Pancreas (tissue), 10 donors: Measurements from ENCODE around the gene GGN. TPM values are rescaled to one million over a fixed set of nuclear protein-coding genes. Genes with fewer than 3 reads are reported as not detected.
A peak's percentile ranks its signal among the peaks of the same experiment; 100 is the strongest.

Source experiments
- ATAC-seq, 4 donors: fragments of 200-7000 bp; cut with Tn5 transposase; one replicate each; pipeline versions ENCODE4 v1.8.0 to v1.9.1; 2020; ENCODE audit warnings: mild to moderate bottlenecking in 4 of 4, moderate library complexity in 4 of 4
- DNase-seq, 6 donors: peaks; one replicate each; pipeline ENCODE4 v3.0.0-alpha.2; 2020
- FAIRE-seq: peaks from 2 replicates; lab custom pipeline; 2012; peaks lifted over from hg19 to GRCh38; lab: Jason Lieb, UNC
- H3K27ac ChIP-seq, 4 donors: fragments of 200-600 bp; sonication (generic); 1 replicate in 3 of 4; 2 replicates in 1 of 4; pipeline versions ENCODE4 v1.5.0 to v1.8.0; 2020
- H3K27me3 ChIP-seq, 4 donors: fragments of 200-600 bp; one replicate each; pipeline ENCODE4 v1.8.0; 2021
- H3K36me3 ChIP-seq, 3 donors: fragments of 200-600 bp; sonication (generic) in 1 of 3; one replicate each; pipeline versions ENCODE4 v1.5.0 to v1.8.0; 2020 to 2021
- H3K4me1 ChIP-seq, 3 donors: fragments of 200-600 bp; one replicate each; pipeline ENCODE4 v1.8.0; 2021
- H3K4me3 ChIP-seq, 4 donors: fragments of 200-600 bp; sonication (generic) in 2 of 4; one replicate each; pipeline versions ENCODE4 v1.5.0 to v1.8.0; 2020 to 2021
- H3K9me3 ChIP-seq, 4 donors: fragments of 200-600 bp; one replicate each; pipeline ENCODE4 v1.8.0; 2021
- CTCF ChIP-seq, 4 donors: fragments of 200-600 bp; sonication (generic) in 3 of 4; IDR thresholded peaks; one replicate each; pipeline versions ENCODE4 v1.5.0 to v1.8.0; 2021; ENCODE audit warnings: antibody characterized with exemption in 4 of 4
- WGBS, 2 donors: extraction: QIAGEN DNeasy Blood & Tissue Kit; methylation state at CpG; one replicate each; pipeline ENCODE4 v1.1.7; 2013; 5-methylcytosine and 5-hydroxymethylcytosine counted together
- intact Hi-C, 3 donors: fragments of 100-400 bp; cut with DNase I; formaldehyde crosslinking; loops; one replicate each; pipeline versions ENCODE4 v1.11.1 to v1.14.2; 2022
- polyA plus RNA-seq, 2 donors: library from polyadenylated mRNA; stranded (reverse); fragments of 200-250 nt; gene quantifications; one replicate each; pipeline ENCODE4 v1.2.3, GENCODE V29; 2013
- total RNA-seq, 6 donors: library from RNA; stranded (reverse); fragmentation: NEBNext Ultra II Directional in 4 of 6; extraction: Animal tissue kit (Norgen Biotek cat#: 25700) in 4 of 6; gene quantifications; one replicate each; pipeline versions ENCODE4 v1.2.1 to v1.2.4, GENCODE V29; 2021 to 2023
- donor health status: healthy with polysubstance abuse.
- donor health status: DM: no; HTN: no; CAD: no; lungs with moderate emphysema.
- donor health status: DM: no; HTN: no; CAD: no.
- donor health status: control.
- donor health status: control.
- donor health status: Bipolar disorder and iron deficiency.
- donor health status: DM: yes; HTN: yes; CAD: no.
- donor health status: DM: no; HTN: no; CAD: no.
- donor health status: DM: no; HTN: no; CAD: no.
- donor health status: DM: yes; HTN: yes; CAD: no.

GGN gene
- total and polyA plus RNA-seq, 8 donors: 0.23 to 2.2 (median 0.29) TPM; not detected in 2

- 38 to 64% methylated on average over 1 of the region's 1 CpG for WGBS, 2 donors
- no peak for TF ChIP-seq CTCF (IDR thresholded peaks at IDR 0.05)
- H3K27ac ChIP-seq: no peak overlapping the region
- no peaks in the 10 kb centered on the region for H3K9me3 ChIP-seq
- intact Hi-C loops: no loop called here
- no peak overlapping the region for H3K4me3 ChIP-seq
- no peak for ATAC-seq
- FAIRE-seq: no peak
- no peaks in the 10 kb centered on the region for H3K36me3 ChIP-seq
- peaks cover 0 to 2% (median 0%) of the 10 kb centered on the region in 3 donors for H3K4me1 ChIP-seq
- H3K27me3 ChIP-seq: peaks cover 0 to 8% (median 0%) of the 10 kb centered on the region in 4 donors
- DNase-seq: no peak
Observed at GRCh38 chr19:38399537-38399936, 11.7 kb upstream of the GGN start.

- Histone ChIP-seq H3K27ac (no peak overlapping the region), H3K27me3 (peaks cover 0 to 8% (median 0%) of the 10 kb centered on the region in 4 donors), H3K4me1 (peaks cover 0 to 2% (median 0%) of the 10 kb centered on the region in 3 donors), H3K36me3 (no peaks in the 10 kb centered on the region), H3K9me3 (no peaks in the 10 kb centered on the region), H3K4me3 (no peak overlapping the region)
- 30 to 44% methylated on average over 9 of the region's 9 CpGs for WGBS, 2 donors
- TF ChIP-seq CTCF (IDR thresholded peaks at IDR 0.05): no peak
- FAIRE-seq (no peak), DNase-seq (no peak), ATAC-seq (no peak)
- intact Hi-C loops: no loop called here
Observed at GRCh38 chr19:38399081-38399480, 11.2 kb upstream of the GGN start.

- no peak for DNase-seq
Observed at GRCh38 chr19:38395381-38396114, 7.7 kb upstream of the GGN start.

GRCh38 chr19:38394488-38394887 is 6.7 kb upstream of the GGN start:
- ATAC-seq (peak in 3 of 4 donors; percentile 5 to 46 (median 8)), DNase-seq (peak in 1 of 6 donors; percentile 55), FAIRE-seq (no peak)
- peaks cover 0 to 8% (median 0%) of the 10 kb centered on the region in 4 donors for H3K27me3 ChIP-seq
- H3K4me1 ChIP-seq: no peaks in the 10 kb centered on the region
- H3K27ac ChIP-seq: no peak overlapping the region
- no peak for TF ChIP-seq CTCF (IDR thresholded peaks at IDR 0.05)
- 5 to 8% methylated on average over 30 of the region's 30 CpGs for WGBS, 2 donors
- intact Hi-C loops: no loop called here
- no peak overlapping the region for H3K4me3 ChIP-seq
- no peaks in the 10 kb centered on the region for H3K36me3 ChIP-seq
- no peaks in the 10 kb centered on the region for H3K9me3 ChIP-seq

More at GRCh38 chr19:38395381-38396114, 7.7 kb upstream of the GGN start:
- no peak for TF ChIP-seq CTCF (IDR thresholded peaks at IDR 0.05)
- FAIRE-seq (no peak), ATAC-seq (no peak)
- H3K36me3 ChIP-seq: no peaks in the 10 kb centered on the region
- H3K4me1 ChIP-seq: no peaks in the 10 kb centered on the region
- no peak overlapping the region for H3K27ac ChIP-seq
- intact Hi-C loops: no loop called here
- H3K4me3 ChIP-seq: no peak overlapping the region
- no peaks in the 10 kb centered on the region for H3K9me3 ChIP-seq
- H3K27me3 ChIP-seq: peaks cover 0 to 8% (median 0%) of the 10 kb centered on the region in 4 donors
- WGBS, 2 donors: 6 to 9% methylated on average over 73 to 86 of the region's 86 CpGs
